ENCODE measurements around the gene OBSCN.

The OBSCN gene

GRCh38 chr1:228161362-228161761 lies 46.5 kb upstream of the OBSCN start:
- TF ChIP-seq SIN3A (IDR thresholded peaks at IDR 0.05; ENCODE audit: borderline replicate concordance, insufficient read depth, low read length) (no peak), FOXP2 (optimal IDR thresholded peaks at IDR 0.05; ENCODE audit: borderline replicate concordance, extremely low read depth, extremely low read length, insufficient read depth) (no peak), TAF1 (IDR thresholded peaks at IDR 0.05; ENCODE audit: borderline replicate concordance, insufficient read depth, low read length) (no peak), POLR2AphosphoS5 (IDR thresholded peaks at IDR 0.05; ENCODE audit: low read depth, low read length) (no peak)
- TF ChIP-seq, protein P1, sequence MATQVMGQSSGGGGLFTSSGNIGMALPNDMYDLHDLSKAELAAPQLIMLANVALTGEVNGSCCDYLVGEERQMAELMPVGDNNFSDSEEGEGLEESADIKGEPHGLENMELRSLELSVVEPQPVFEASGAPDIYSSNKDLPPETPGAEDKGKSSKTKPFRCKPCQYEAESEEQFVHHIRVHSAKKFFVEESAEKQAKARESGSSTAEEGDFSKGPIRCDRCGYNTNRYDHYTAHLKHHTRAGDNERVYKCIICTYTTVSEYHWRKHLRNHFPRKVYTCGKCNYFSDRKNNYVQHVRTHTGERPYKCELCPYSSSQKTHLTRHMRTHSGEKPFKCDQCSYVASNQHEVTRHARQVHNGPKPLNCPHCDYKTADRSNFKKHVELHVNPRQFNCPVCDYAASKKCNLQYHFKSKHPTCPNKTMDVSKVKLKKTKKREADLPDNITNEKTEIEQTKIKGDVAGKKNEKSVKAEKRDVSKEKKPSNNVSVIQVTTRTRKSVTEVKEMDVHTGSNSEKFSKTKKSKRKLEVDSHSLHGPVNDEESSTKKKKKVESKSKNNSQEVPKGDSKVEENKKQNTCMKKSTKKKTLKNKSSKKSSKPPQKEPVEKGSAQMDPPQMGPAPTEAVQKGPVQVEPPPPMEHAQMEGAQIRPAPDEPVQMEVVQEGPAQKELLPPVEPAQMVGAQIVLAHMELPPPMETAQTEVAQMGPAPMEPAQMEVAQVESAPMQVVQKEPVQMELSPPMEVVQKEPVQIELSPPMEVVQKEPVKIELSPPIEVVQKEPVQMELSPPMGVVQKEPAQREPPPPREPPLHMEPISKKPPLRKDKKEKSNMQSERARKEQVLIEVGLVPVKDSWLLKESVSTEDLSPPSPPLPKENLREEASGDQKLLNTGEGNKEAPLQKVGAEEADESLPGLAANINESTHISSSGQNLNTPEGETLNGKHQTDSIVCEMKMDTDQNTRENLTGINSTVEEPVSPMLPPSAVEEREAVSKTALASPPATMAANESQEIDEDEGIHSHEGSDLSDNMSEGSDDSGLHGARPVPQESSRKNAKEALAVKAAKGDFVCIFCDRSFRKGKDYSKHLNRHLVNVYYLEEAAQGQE (IDR thresholded peaks at IDR 0.05; ENCODE audit: insufficient read depth in 1 of 2, low read depth in 2 of 2, low read length in 2 of 2), result no peak

- TF ChIP-seq SIN3A (IDR thresholded peaks at IDR 0.05; ENCODE audit: borderline replicate concordance, insufficient read depth, low read length) (no peak), POLR2AphosphoS5 (IDR thresholded peaks at IDR 0.05; ENCODE audit: low read depth, low read length) (no peak), TAF1 (IDR thresholded peaks at IDR 0.05; ENCODE audit: borderline replicate concordance, insufficient read depth, low read length) (no peak), FOXP2 (optimal IDR thresholded peaks at IDR 0.05; ENCODE audit: borderline replicate concordance, extremely low read depth, extremely low read length, insufficient read depth) (no peak)
- TF ChIP-seq, protein P1 (IDR thresholded peaks at IDR 0.05; ENCODE audit: insufficient read depth in 1 of 2, low read depth in 2 of 2, low read length in 2 of 2), result no peak
Measured at GRCh38 chr1:228161866-228162265, 46.0 kb upstream of the OBSCN start.

DNA sequence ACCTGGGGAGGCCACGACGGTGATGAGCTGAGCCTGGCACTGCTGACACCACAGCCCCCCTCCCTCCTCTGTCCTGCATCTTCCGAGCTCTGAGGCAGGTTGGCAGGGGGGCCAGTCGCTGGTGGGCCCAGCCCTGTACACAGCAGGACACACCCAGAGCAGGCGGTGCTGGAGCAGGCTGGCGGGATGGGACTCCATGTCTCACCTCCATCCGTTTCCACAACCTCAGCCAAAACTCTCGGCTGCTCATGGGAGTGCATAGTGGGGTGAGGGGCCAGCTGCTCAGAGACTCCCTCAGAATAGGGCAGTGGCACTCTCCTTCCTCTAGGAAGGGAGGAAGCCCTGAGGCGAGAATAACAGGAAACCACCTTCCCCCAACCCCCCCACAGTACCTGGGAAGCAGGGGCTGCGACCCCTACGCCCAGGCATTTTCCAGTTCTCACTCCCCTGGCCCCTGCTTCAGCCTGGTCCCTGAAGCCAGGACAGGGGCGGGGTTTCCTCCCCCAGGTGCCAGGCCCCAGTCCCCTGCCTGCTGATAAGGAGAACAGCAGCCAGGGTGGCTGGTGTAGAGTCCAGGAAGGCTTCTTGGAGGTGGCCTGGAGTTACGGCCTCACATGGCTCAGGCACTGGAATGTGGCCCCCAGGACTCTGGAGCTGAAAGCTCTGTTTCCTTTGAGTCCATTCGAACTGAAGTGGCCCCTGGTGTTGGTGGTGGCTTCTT lies 45.4 kb upstream of the OBSCN start:
- TF ChIP-seq POLR2AphosphoS5 (IDR thresholded peaks at IDR 0.05; ENCODE audit: low read depth, low read length), result no peak
- no peak for TF ChIP-seq SIN3A (IDR thresholded peaks at IDR 0.05; ENCODE audit: borderline replicate concordance, insufficient read depth, low read length)
- TF ChIP-seq, protein P1 (IDR thresholded peaks at IDR 0.05; ENCODE audit: insufficient read depth in 1 of 2, low read depth in 2 of 2, low read length in 2 of 2), result no peak
- no peak for TF ChIP-seq FOXP2 (optimal IDR thresholded peaks at IDR 0.05; ENCODE audit: borderline replicate concordance, extremely low read depth, extremely low read length, insufficient read depth)
- TF ChIP-seq TAF1 (IDR thresholded peaks at IDR 0.05; ENCODE audit: borderline replicate concordance, insufficient read depth, low read length), result no peak

- TF ChIP-seq SIN3A (IDR thresholded peaks at IDR 0.05; ENCODE audit: borderline replicate concordance, insufficient read depth, low read length) (no peak), POLR2AphosphoS5 (IDR thresholded peaks at IDR 0.05; ENCODE audit: low read depth, low read length) (no peak), TAF1 (IDR thresholded peaks at IDR 0.05; ENCODE audit: borderline replicate concordance, insufficient read depth, low read length) (no peak), FOXP2 (optimal IDR thresholded peaks at IDR 0.05; ENCODE audit: borderline replicate concordance, extremely low read depth, extremely low read length, insufficient read depth) (no peak)
- TF ChIP-seq, protein P1 (IDR thresholded peaks at IDR 0.05; ENCODE audit: insufficient read depth in 1 of 2, low read depth in 2 of 2, low read length in 2 of 2), result no peak
Measured at GRCh38 chr1:228163007-228163753, 44.7 kb upstream of the OBSCN start.
